Measurements from ENCODE around the gene SUPT3H. TPM values are rescaled to one million over a fixed set of nuclear protein-coding genes. Genes with fewer than 3 reads are reported as not detected.

The SUPT3H gene
- total RNA-seq, 2 donors from 2014 or later, result 5.3 to 9.6 TPM

- Mint-ChIP-seq H3K4me1 (ENCODE audit: low read depth in 2 of 2) (peaks cover 7 to 23% of the 10 kb centered on the region in 2 donors), H3K4me3 (peak overlapping the region; percentile 34), H3K9me3 (no peaks in the 10 kb centered on the region), H3K27ac (peak overlapping the region in 1 of 2 donors; percentile 73), H3K27me3 (no peaks in the 10 kb centered on the region), H3K36me3 (no peaks in the 10 kb centered on the region)
- ATAC-seq (no peak), DNase-seq (ENCODE audit: low spot score) (no peak)
These were observed 375.2 kb downstream of the SUPT3H start for GRCh38 chr6:45002390-45003105.

GRCh38 chr6:45001663-45002062 lies 376.1 kb downstream of the SUPT3H start:
- ATAC-seq, result peak; percentile 62 to 94
- Mint-ChIP-seq H3K36me3 (no peaks in the 10 kb centered on the region), H3K4me3 (peak overlapping the region; percentile 34), H3K9me3 (no peaks in the 10 kb centered on the region), H3K4me1 (ENCODE audit: low read depth in 2 of 2) (peaks cover 7 to 23% of the 10 kb centered on the region in 2 donors), H3K27ac (peak overlapping the region; percentile 64 to 73), H3K27me3 (no peaks in the 10 kb centered on the region)
- no peak for DNase-seq (ENCODE audit: low spot score)

- H3K36me3 Mint-ChIP-seq, result no peaks in the 10 kb centered on the region
- DNase-seq (ENCODE audit: low spot score), result no peak
- no peak for ATAC-seq
- no peak overlapping the region for H3K4me3 Mint-ChIP-seq
- peaks cover 7 to 23% of the 10 kb centered on the region in 2 donors for H3K4me1 Mint-ChIP-seq (ENCODE audit: low read depth in 2 of 2)
- H3K9me3 Mint-ChIP-seq, result no peaks in the 10 kb centered on the region
- no peaks in the 10 kb centered on the region for H3K27me3 Mint-ChIP-seq
- H3K27ac Mint-ChIP-seq, result peak overlapping the region; percentile 64 to 73
These were observed 376.9 kb downstream of the SUPT3H start for GRCh38 chr6:45000833-45001232.

GRCh38 chr6:44999066-44999465 lies 378.7 kb downstream of the SUPT3H start:
- Mint-ChIP-seq H3K4me3 (no peak overlapping the region), H3K9me3 (no peaks in the 10 kb centered on the region), H3K27ac (no peak overlapping the region), H3K27me3 (no peaks in the 10 kb centered on the region), H3K36me3 (no peaks in the 10 kb centered on the region), H3K4me1 (ENCODE audit: low read depth in 2 of 2) (peaks cover 7 to 23% of the 10 kb centered on the region in 2 donors)
- no peak for DNase-seq (ENCODE audit: low spot score)
- no peak for ATAC-seq

GRCh38 chr6:44995486-44996132 lies 382.1 kb downstream of the SUPT3H start:
- no peaks in the 10 kb centered on the region for H3K36me3 Mint-ChIP-seq
- no peak for ATAC-seq
- H3K4me3 Mint-ChIP-seq, result no peak overlapping the region
- peaks cover 0 to 3% of the 10 kb centered on the region in 2 donors for H3K4me1 Mint-ChIP-seq (ENCODE audit: low read depth in 2 of 2)
- no peaks in the 10 kb centered on the region for H3K27me3 Mint-ChIP-seq
- no peaks in the 10 kb centered on the region for H3K9me3 Mint-ChIP-seq
- no peak overlapping the region for H3K27ac Mint-ChIP-seq
- DNase-seq (ENCODE audit: low spot score), result no peak

- no peak overlapping the region for H3K4me3 Mint-ChIP-seq
- ATAC-seq (no peak), DNase-seq (ENCODE audit: low spot score) (no peak)
- no peaks in the 10 kb centered on the region for H3K4me1 Mint-ChIP-seq (ENCODE audit: low read depth in 2 of 2)
- H3K36me3 Mint-ChIP-seq, result no peaks in the 10 kb centered on the region
- no peak overlapping the region for H3K27ac Mint-ChIP-seq
- no peaks in the 10 kb centered on the region for H3K9me3 Mint-ChIP-seq
- no peaks in the 10 kb centered on the region for H3K27me3 Mint-ChIP-seq
These were observed 388.3 kb downstream of the SUPT3H start for GRCh38 chr6:44989391-44989790.

- no peak overlapping the region for H3K27ac Mint-ChIP-seq
- H3K27me3 Mint-ChIP-seq, result no peaks in the 10 kb centered on the region
- no peaks in the 10 kb centered on the region for H3K4me1 Mint-ChIP-seq (ENCODE audit: low read depth in 2 of 2)
- H3K36me3 Mint-ChIP-seq, result no peaks in the 10 kb centered on the region
- DNase-seq (ENCODE audit: low spot score) (no peak), ATAC-seq (no peak)
- H3K4me3 Mint-ChIP-seq, result no peak overlapping the region
- H3K9me3 Mint-ChIP-seq, result no peaks in the 10 kb centered on the region
These were observed 392.7 kb downstream of the SUPT3H start for GRCh38 chr6:44985006-44985405.

- no peak overlapping the region for H3K27ac Mint-ChIP-seq
- no peak overlapping the region for H3K4me3 Mint-ChIP-seq
- ATAC-seq, result no peak
- DNase-seq (ENCODE audit: low spot score), result no peak
- H3K4me1 Mint-ChIP-seq (ENCODE audit: low read depth in 2 of 2), result no peaks in the 10 kb centered on the region
- no peaks in the 10 kb centered on the region for H3K9me3 Mint-ChIP-seq
- H3K27me3 Mint-ChIP-seq, result no peaks in the 10 kb centered on the region
- no peaks in the 10 kb centered on the region for H3K36me3 Mint-ChIP-seq
These were observed 394.0 kb downstream of the SUPT3H start for GRCh38 chr6:44983467-44984365.

- Mint-ChIP-seq H3K4me3 (no peak overlapping the region), H3K4me1 (ENCODE audit: low read depth in 2 of 2) (peaks cover 4 to 5% of the 10 kb centered on the region in 2 donors), H3K27me3 (no peaks in the 10 kb centered on the region), H3K36me3 (no peaks in the 10 kb centered on the region), H3K9me3 (no peaks in the 10 kb centered on the region), H3K27ac (no peak overlapping the region)
- ATAC-seq, result no peak
- DNase-seq (ENCODE audit: low spot score), result no peak
These were observed 396.9 kb downstream of the SUPT3H start for GRCh38 chr6:44980841-44981240.

- Mint-ChIP-seq H3K27ac (peak overlapping the region; percentile 11 to 14), H3K36me3 (peaks cover 8% of the 10 kb centered on the region), H3K9me3 (peaks cover 3% of the 10 kb centered on the region), H3K27me3 (no peaks in the 10 kb centered on the region), H3K4me3 (no peak overlapping the region), H3K4me1 (ENCODE audit: low read depth in 2 of 2) (peaks cover 4 to 5% of the 10 kb centered on the region in 2 donors)
- ATAC-seq (no peak), DNase-seq (ENCODE audit: low spot score) (no peak)
These were observed 400.8 kb downstream of the SUPT3H start for GRCh38 chr6:44976677-44977641.

GRCh38 chr6:44974511-44974910 lies 403.2 kb downstream of the SUPT3H start:
- H3K9me3 Mint-ChIP-seq, result peaks cover 3% of the 10 kb centered on the region
- no peak overlapping the region for H3K4me3 Mint-ChIP-seq
- H3K36me3 Mint-ChIP-seq, result peaks cover 8% of the 10 kb centered on the region
- peaks cover 4 to 5% of the 10 kb centered on the region in 2 donors for H3K4me1 Mint-ChIP-seq (ENCODE audit: low read depth in 2 of 2)
- H3K27me3 Mint-ChIP-seq, result no peaks in the 10 kb centered on the region
- no peak overlapping the region for H3K27ac Mint-ChIP-seq
- no peak for ATAC-seq
- no peak for DNase-seq (ENCODE audit: low spot score)

- Mint-ChIP-seq H3K36me3 (peaks cover 8% of the 10 kb centered on the region), H3K9me3 (peaks cover 3% of the 10 kb centered on the region), H3K4me1 (ENCODE audit: low read depth in 2 of 2) (peaks cover 4 to 5% of the 10 kb centered on the region in 2 donors), H3K27me3 (no peaks in the 10 kb centered on the region), H3K4me3 (no peak overlapping the region), H3K27ac (no peak overlapping the region)
- ATAC-seq (no peak), DNase-seq (ENCODE audit: low spot score) (no peak)
These were observed 405.0 kb downstream of the SUPT3H start for GRCh38 chr6:44972709-44973108.
